Measurements from ENCODE around the gene PROZ. TPM values are rescaled to one million over a fixed set of nuclear protein-coding genes. Genes with fewer than 3 reads are reported as not detected.

PROZ gene
- total RNA-seq, 1 donor from 2014 or later, result not detected

DNA sequence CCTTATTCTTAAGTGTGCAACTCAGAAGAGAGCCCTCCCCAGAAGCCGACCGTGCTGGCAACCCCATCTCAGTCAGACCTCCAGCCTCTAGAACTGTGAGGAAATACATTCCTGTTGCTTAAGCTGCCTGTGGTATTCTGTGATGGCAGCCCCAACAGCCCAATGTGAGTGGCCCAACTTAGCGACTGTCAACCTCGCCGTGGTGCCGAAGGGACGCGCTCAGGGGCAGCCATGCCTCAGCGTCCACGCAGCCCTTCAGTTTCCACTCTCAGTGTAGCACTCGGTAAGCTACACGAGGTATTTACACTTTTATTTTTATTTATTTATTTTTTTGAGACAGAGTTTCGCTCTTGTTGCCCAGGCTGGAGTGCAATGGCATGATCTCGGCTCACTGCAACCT lies 18.4 kb downstream of the PROZ start:
- DNase-seq (ENCODE audit: low read depth), result no peak
- H3K4me3 ChIP-seq (ENCODE audit: low read depth, low read length), result no peak overlapping the region
- peaks cover 27% of the 10 kb centered on the region for H3K36me3 ChIP-seq (ENCODE audit: control insufficient read depth, insufficient read depth, low read length)
- TF ChIP-seq, protein P1, sequence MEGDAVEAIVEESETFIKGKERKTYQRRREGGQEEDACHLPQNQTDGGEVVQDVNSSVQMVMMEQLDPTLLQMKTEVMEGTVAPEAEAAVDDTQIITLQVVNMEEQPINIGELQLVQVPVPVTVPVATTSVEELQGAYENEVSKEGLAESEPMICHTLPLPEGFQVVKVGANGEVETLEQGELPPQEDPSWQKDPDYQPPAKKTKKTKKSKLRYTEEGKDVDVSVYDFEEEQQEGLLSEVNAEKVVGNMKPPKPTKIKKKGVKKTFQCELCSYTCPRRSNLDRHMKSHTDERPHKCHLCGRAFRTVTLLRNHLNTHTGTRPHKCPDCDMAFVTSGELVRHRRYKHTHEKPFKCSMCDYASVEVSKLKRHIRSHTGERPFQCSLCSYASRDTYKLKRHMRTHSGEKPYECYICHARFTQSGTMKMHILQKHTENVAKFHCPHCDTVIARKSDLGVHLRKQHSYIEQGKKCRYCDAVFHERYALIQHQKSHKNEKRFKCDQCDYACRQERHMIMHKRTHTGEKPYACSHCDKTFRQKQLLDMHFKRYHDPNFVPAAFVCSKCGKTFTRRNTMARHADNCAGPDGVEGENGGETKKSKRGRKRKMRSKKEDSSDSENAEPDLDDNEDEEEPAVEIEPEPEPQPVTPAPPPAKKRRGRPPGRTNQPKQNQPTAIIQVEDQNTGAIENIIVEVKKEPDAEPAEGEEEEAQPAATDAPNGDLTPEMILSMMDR (IDR thresholded peaks at IDR 0.05; ENCODE audit: insufficient read depth, low read length, severe bottlenecking), result no peak
- H3K27me3 ChIP-seq (ENCODE audit: control insufficient read depth, insufficient read depth, low read length), result no peaks in the 10 kb centered on the region
- no peak for FAIRE-seq

DNA sequence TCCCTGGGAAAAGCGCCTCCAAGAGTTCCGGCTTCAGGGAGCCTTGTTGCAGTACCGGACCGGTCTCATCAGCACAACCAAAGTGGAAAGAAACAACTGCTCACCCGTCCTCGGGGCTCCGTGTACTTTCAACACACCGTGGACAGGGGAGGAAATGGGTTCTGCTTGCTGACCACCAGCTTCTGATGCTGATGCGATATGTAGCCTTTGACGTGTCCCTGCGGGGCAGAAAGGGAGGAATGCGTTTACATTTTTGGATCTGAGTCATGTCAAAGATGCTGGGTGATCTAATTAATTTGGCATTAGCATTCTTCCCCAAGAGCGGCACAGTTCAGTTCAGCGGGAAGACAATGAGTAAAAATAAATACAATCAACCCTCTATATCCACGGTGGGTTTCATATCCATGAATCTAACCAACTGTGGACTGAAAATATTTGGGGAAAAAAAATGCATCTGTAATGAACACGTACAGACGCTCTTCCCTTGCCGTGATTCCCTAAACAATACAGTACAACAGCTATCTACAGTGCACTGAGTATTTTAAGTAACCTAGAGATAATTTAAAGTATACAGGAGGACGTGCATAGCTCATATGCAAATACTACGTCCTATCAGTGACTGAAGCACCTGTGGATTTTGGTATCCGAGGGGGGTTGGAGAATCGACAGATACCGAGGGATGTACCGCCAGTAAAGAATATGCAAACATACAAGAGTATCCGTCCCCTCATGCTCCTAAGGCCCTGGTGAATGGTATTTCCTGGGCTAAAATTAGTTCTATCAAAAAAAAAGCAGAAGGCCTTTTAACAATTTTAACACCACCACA lies 19.8 kb downstream of the PROZ start:
- FAIRE-seq, result no peak

DNA sequence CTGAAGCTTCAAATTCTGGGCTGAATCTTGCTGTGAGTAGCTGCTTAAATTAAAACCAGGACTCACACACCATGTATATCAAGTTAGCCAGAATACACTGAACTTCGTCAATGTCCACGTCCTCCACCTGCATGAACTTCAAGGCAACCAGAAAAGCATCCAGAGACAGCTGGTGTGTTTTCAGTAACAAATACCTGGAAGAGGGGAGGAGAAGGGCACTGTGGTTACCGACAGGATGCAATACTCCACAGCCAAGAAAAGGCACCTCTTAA lies 20.4 kb downstream of the PROZ start:
- Histone ChIP-seq H3K27me3 (ENCODE audit: control insufficient read depth, insufficient read depth, low read length) (no peaks in the 10 kb centered on the region), H3K4me3 (ENCODE audit: low read depth, low read length) (no peak overlapping the region), H3K36me3 (ENCODE audit: control insufficient read depth, insufficient read depth, low read length) (peaks cover 34% of the 10 kb centered on the region)
- no peak for DNase-seq (ENCODE audit: low read depth)
- no peak for FAIRE-seq
- TF ChIP-seq, protein P1 (IDR thresholded peaks at IDR 0.05; ENCODE audit: insufficient read depth, low read length, severe bottlenecking), result no peak

More for the DNA sequence above, 19.8 kb downstream of the PROZ start:
- Histone ChIP-seq H3K36me3 (ENCODE audit: control insufficient read depth, insufficient read depth, low read length) (peaks cover 30% of the 10 kb centered on the region), H3K4me3 (ENCODE audit: low read depth, low read length) (no peak overlapping the region), H3K27me3 (ENCODE audit: control insufficient read depth, insufficient read depth, low read length) (no peaks in the 10 kb centered on the region)
- TF ChIP-seq, protein P1 (IDR thresholded peaks at IDR 0.05; ENCODE audit: insufficient read depth, low read length, severe bottlenecking), result no peak
- peak; percentile 49 for DNase-seq (ENCODE audit: low read depth)

DNA sequence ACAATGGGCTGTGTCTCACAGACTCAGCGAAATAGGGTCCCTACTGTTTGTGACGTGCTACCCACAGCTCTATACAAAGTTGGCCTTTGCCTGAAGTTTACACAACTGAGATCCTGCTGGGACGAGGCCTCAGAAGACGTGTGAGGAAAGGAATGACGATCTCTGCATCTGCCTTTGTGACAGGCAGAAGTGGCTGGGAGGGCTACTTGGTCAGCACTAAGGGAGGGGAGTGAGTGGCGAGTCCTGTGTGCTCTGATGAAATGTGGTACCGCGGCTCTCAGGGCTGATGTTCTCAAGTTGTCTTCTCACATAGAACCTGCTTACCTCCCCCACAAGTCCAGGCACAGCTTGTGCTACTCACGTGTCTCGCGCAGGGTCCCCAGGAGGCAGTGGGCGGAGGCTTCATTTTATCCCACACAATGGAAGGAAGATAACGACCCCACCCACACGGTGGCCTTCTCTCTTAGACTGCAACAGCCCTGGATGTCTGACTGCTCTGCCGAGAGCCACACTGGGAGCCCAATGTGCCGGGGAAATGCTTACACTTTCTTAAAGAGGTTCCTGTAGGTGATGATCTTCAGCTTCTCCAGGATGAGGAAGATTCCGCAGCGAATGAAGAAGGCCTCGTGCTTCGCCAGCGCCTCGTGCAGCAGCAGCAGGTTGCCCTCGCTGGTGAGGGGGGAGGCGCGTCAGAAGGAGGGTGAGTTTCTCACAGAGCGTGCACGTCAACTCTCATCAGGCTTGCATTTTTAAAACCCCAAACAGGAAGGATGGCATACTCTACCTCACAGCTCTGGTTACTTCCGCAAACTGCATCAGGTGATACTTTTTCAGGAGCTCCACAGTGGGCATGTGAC lies 21.2 kb downstream of the PROZ start:
- Histone ChIP-seq H3K27me3 (ENCODE audit: control insufficient read depth, insufficient read depth, low read length) (no peaks in the 10 kb centered on the region), H3K4me3 (ENCODE audit: low read depth, low read length) (no peak overlapping the region), H3K36me3 (ENCODE audit: control insufficient read depth, insufficient read depth, low read length) (peaks cover 36% of the 10 kb centered on the region)
- DNase-seq (ENCODE audit: low read depth) (no peak), FAIRE-seq (peak; percentile 28)
- TF ChIP-seq, protein P1 (IDR thresholded peaks at IDR 0.05; ENCODE audit: insufficient read depth, low read length, severe bottlenecking), result no peak

DNA sequence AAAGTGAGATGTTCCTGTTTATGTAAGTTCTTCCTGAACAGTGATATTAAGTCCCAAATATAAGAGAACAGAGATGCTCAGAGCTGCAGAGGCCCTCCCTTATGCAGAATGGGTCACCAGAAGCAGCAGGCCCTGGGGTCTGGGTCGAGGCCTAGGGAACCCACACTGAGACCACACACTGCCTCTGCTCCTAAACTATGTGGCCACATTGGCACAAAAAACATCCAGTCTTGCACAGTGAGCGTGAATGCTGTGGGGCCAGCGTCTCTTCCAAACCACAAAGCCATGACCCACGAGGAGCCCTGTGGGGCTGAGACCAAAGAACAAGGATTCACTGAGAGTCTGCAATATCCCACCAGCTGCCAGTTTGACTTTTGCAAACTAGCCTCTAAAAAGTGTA lies 23.6 kb downstream of the PROZ start:
- FAIRE-seq (no peak), DNase-seq (ENCODE audit: low read depth) (no peak)
- TF ChIP-seq, protein P1 (IDR thresholded peaks at IDR 0.05; ENCODE audit: insufficient read depth, low read length, severe bottlenecking), result no peak
- Histone ChIP-seq H3K27me3 (ENCODE audit: control insufficient read depth, insufficient read depth, low read length) (no peaks in the 10 kb centered on the region), H3K4me3 (ENCODE audit: low read depth, low read length) (no peak overlapping the region), H3K36me3 (ENCODE audit: control insufficient read depth, insufficient read depth, low read length) (peaks cover 33% of the 10 kb centered on the region)

All from bronchial epithelial cell (primary cell).